ENCODE data around the gene LAMTOR4.
A peak's percentile ranks its signal among the peaks of the same experiment; 100 is the strongest.

The LAMTOR4 gene

GRCh38 chr7:100154651-100155491, 6.2 kb downstream of the LAMTOR4 start:
- DNase-seq, result no peak

GRCh38 chr7:100155553-100156317, 7.0 kb downstream of the LAMTOR4 start:
- no peak for DNase-seq

- DNase-seq, result no peak
Measured at GRCh38 chr7:100156331-100157068, 7.8 kb downstream of the LAMTOR4 start.

GRCh38 chr7:100157069-100157333, 8.3 kb downstream of the LAMTOR4 start:
- DNase-seq, result no peak

GRCh38 chr7:100157334-100158228, 8.9 kb downstream of the LAMTOR4 start:
- no peak for DNase-seq

- DNase-seq, result peak; percentile 97
Measured at GRCh38 chr7:100158229-100159098, 9.7 kb downstream of the LAMTOR4 start, which contains the start of gene TRAPPC14. TRAPPC14 (minus strand) TSS chr7:100158723; CDS start chr7:100158499, 224 bp downstream.

- DNase-seq, result no peak
Measured at GRCh38 chr7:100159099-100159623, 10.4 kb downstream of the LAMTOR4 start.

- no peak for DNase-seq
Measured at GRCh38 chr7:100160067-100160466, 11.3 kb downstream of the LAMTOR4 start.

- no peak for DNase-seq
Measured at GRCh38 chr7:100163006-100163531, 14.4 kb downstream of the LAMTOR4 start.

- no peak for DNase-seq
Measured at GRCh38 chr7:100163871-100164270, 15.2 kb downstream of the LAMTOR4 start.

GRCh38 chr7:100166317-100166940, 17.7 kb downstream of the LAMTOR4 start:
- no peak for DNase-seq

- no peak for DNase-seq
Measured at GRCh38 chr7:100166970-100167911, 18.5 kb downstream of the LAMTOR4 start.

GRCh38 chr7:100167912-100168323, 19.2 kb downstream of the LAMTOR4 start:
- no peak for DNase-seq

- no peak for DNase-seq
Measured at GRCh38 chr7:100169147-100169850, 20.6 kb downstream of the LAMTOR4 start.

GRCh38 chr7:100170101-100170897, 21.6 kb downstream of the LAMTOR4 start:
- DNase-seq, result no peak

GRCh38 chr7:100171087-100171681, 22.5 kb downstream of the LAMTOR4 start:
- DNase-seq, result no peak

- no peak for DNase-seq
Measured at GRCh38 chr7:100171840-100172239, 23.1 kb downstream of the LAMTOR4 start.

Measured in activated CD8-positive, alpha-beta memory T cell treated with anti-CD3 and anti-CD28 coated beads for 24 hours (primary cell).